GM12865 (cell line): Measurements from ENCODE around the gene ARHGAP6.
A peak's percentile ranks its signal among the peaks of the same experiment; 100 is the strongest.

Experiments used
- DNase-seq: peaks from one replicate; pipeline ENCODE4 v3.0.0; 2010; ENCODE audit warnings: low read depth
- H3K4me3 ChIP-seq: 2 replicates; pipeline ENCODE4 v1.5.1; 2011; ENCODE audit warnings: mild to moderate bottlenecking, low read depth, low read length, control low read depth
- TF ChIP-seq, protein P1 (sequence below): IDR thresholded peaks from 2 replicates; pipeline ENCODE4 v1.5.1; 2011; ENCODE audit warnings: low read length, control low read depth, low read depth, inconsistent platforms; ENCODE audit not compliant: insufficient read depth; ENCODE audit errors: missing control alignments

The ARHGAP6 gene

DNA sequence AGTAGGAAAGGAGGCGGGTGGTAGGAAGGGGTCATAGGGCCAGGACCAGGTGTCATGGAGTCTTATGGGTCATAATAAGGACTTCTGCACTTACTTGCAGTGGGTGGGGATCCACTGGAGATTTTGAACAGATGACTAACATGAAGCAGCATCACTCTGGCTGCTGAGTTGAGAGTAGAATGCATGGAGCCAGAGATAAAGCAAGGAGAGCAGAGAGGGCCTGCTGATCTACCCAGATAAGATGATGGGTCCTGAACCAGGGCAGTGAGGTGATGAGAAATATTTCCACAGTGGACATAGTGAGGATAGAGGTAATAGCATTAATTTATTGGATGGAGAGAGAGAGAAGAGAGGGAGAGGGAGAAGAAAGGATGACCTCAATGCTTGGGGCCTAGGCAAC, 506.6 kb downstream of the ARHGAP6 start:
- TF ChIP-seq, protein P1, sequence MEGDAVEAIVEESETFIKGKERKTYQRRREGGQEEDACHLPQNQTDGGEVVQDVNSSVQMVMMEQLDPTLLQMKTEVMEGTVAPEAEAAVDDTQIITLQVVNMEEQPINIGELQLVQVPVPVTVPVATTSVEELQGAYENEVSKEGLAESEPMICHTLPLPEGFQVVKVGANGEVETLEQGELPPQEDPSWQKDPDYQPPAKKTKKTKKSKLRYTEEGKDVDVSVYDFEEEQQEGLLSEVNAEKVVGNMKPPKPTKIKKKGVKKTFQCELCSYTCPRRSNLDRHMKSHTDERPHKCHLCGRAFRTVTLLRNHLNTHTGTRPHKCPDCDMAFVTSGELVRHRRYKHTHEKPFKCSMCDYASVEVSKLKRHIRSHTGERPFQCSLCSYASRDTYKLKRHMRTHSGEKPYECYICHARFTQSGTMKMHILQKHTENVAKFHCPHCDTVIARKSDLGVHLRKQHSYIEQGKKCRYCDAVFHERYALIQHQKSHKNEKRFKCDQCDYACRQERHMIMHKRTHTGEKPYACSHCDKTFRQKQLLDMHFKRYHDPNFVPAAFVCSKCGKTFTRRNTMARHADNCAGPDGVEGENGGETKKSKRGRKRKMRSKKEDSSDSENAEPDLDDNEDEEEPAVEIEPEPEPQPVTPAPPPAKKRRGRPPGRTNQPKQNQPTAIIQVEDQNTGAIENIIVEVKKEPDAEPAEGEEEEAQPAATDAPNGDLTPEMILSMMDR, result no peak
- H3K4me3 ChIP-seq, result no peak overlapping the region
- DNase-seq, result no peak

- no peak for DNase-seq
- H3K4me3 ChIP-seq, result no peak overlapping the region
- TF ChIP-seq, protein P1, result no peak
Measured at GRCh38 chrX:11151799-11152559, 513.7 kb downstream of the ARHGAP6 start.

GRCh38 chrX:11148401-11148800, 517.3 kb downstream of the ARHGAP6 start:
- TF ChIP-seq, protein P1, result no peak
- no peak overlapping the region for H3K4me3 ChIP-seq
- DNase-seq, result no peak

DNA sequence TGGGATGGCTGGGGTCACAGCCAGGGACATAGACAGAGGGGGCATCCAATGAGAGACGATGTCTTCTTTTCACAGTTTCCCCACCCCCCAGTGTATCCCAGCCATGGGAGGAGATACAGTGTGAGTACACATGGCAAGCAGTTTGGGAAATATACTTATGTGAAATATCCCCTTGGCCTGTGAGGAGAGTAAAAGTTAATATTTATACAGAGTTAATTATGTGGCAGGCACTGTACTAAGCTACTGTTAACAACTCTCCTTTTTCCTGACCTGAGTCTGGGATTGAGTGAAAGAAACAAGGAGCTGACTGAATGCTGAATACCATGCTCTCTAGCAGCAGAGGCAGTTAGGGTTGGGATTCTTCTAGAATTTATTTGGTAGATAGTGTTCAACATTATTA, 519.3 kb downstream of the ARHGAP6 start:
- TF ChIP-seq, protein P1, result no peak
- no peak overlapping the region for H3K4me3 ChIP-seq
- DNase-seq, result no peak

DNA sequence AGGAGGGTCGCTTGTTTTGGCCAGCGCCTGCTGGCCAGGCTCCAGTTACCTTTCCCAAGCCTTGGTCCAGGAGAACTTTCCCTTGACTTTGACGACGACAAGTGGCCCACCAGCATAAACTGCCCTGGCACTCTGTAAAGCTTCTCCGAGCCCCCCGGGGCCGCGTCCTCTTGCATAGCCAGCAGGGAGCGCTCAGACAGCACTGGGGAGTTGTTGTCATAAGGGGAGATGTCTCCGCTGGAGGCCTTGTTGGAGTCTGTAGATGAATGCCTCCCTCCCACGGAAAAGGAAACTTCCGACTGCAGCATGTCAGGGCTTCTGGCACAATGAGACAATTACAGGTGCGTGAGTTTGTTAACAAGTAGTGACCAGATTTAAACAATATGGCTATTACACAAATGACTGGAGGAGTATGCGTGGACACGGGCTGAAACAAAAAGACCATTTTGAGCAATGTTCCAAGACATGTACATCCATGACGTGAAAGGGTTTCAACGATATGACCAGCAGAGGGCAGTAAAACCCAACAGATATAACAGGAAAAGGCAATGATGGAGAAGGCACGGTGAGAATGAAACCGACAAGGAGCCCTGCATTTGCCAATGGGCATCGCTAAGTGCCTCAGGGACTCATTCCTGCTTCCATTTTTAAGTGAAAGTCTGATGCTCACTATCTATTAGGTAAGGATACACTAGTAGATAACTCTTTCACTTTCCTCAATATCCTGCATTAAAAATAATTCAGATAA, 521.6 kb downstream of the ARHGAP6 start:
- peak; percentile 83 for DNase-seq
- TF ChIP-seq, protein P1, result peak; percentile 40
- no peak overlapping the region for H3K4me3 ChIP-seq

DNA sequence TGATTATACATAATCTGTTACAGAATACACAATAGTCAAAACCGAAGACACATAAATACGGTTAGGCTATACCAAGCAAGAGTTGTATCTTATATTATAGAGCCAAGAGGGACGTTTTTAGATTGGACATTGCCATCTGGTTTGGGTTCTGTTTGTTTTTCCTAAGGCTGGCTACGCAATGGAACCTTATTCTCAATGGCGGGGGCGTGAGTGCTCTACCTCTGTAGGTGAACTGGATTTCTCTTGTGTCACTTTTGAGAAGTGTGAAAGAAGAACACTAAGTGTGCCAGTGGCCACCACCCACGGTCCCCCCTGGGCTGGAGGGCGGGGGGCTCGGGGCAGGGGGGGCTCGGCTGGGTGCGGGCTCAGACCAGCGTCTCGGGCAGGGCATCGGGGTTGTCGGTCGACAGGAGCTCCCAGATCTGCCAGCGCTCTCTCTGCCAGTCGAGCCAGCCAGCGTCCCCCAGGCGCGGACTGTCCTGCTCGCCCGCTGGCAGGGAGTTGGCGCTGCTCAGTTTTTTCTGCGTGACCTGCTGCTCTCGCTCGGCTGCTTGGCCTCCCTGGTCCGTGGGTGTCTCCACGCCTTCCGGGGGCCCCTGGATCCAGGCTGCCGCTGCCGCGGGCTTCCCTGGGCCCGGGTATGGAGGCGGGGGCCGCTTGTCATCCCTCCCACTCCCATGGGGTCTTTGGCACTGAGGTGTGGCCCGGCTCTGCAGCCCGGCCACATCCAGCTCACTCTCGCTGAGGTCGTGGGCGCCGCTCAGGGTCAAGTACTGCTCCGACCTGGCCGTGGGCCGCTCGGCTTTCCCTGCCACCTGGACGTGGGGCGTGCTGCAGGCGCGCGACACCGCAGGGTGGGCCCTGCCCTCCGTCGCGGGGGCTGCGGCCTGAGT, 527.0 kb downstream of the ARHGAP6 start:
- H3K4me3 ChIP-seq, result no peak overlapping the region
- no peak for DNase-seq
- TF ChIP-seq, protein P1, result no peak
